ENCODE results near the gene SFTPB.
"Not testable (repeated sequence)": the region's sequence is repeated elsewhere in the genome, so short reads cannot be mapped to it uniquely, and the experiment has no call there.

Gene SFTPB

DNA sequence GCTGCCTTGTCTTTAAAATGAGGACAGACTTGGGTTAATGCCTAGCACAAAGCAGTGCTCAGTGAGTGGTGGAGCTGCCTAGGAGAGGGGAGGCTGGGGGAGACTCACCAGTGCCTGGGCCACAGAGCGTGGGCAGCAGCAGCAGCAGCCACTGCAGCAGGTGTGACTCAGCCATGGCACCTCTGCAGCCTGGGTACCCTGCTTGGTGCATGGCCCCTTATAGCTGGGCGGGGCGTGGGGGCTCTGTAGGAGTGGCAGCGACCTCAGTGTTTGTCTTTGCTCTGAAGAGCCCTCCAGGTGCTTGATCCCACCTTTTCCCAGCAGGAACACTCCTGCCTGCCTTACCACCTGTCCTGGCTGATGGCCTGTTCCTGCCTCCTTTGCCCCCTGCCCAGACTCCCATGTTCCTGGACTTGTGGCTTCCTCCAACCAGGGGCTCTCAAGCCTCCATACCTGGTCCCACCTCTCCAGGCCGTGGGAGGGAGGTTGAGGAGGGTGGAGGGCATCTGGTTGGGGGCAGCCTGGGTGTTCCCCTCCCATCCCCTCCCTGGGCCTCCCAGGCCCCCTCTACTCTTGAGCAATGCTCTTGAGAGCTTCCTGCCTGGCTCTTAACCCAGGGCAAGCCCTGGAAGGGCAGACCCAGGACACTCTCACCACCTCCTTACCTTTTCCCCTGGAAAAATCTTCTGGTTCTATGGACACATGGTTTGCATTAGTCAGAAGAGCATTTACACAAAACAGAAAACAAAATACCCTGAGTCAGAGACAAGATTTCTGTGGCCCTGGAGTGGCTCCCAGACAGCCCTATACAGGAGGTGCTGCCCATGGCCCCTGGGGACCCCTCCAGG is at the start of gene SFTPB:
TSS of gene SFTPB (minus strand) at position 191 of the 848 bp plus-strand sequence. CDS start at position 175, 16 bp downstream.
- DNase-seq: no peak
- TF ChIP-seq POLR2A (IDR thresholded peaks at IDR 0.05; ENCODE audit: low read length): no peak
- no peak for TF ChIP-seq GATA1 (IDR thresholded peaks at IDR 0.05; ENCODE audit: low read depth, low read length)

DNA sequence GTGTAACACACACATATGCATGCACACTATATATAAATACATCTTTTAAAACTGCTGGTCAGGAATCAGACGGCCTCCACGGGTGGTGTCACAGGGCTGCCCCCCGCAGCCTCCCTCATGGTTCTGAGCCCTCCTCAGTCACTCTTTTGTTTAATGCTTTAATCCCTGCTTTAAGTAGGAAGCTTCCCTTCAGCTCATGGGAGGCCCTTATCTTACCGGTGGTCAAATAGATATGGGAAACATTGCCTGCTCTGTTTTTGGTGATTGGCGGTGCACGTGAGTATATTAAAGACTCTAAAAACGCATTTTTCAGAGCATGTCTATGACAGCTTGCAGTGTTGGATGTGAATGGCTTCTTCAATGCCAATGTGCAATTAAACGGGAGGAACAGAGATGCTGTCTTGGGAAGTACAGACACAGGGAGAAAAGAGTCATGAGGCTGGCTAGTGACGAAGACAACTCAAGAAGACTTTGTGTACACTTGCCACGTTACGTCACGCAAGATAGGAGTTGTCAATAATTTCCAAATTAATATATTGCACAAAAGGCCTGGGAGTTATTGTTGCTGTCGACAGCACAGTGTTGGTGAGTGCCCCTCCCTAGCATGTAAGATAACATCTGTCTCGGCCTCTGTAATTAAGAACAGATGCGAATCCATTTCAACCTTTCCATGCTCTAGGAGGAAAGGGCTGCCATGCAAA is 49.5 kb upstream of the SFTPB start:
- DNase-seq: peak; percentile 51 to 86
- TF ChIP-seq POLR2A (IDR thresholded peaks at IDR 0.05; ENCODE audit: low read length) (no peak), GATA1 (IDR thresholded peaks at IDR 0.05; ENCODE audit: low read depth, low read length) (no peak)

DNA sequence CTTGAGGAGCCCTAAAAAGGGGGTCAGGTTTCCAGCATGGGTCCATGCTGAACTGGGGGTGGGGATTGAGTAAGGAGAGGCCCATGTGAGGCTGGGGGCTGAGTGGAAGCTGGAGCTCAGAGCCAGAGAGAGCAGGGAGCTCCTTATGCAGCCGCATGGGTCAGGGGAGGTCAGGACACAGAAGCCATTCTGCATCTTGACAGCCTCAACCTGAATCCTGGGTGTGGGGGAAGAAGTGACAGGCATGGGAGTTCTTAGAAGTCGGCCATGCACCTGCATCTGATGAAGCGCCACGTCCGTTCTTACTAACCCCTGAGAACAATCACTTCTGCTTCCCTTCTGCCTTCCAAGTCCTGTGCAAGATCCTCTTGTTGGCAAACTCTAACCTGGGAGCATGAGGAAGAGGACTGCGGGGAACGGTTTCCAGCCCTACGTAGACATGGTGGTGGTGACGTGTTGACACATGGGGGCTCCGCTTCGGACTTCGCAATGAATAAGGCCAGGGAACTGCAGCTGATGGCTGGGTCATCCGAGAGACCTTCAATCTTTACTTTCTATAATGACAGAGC is 48.4 kb upstream of the SFTPB start:
- no peak for TF ChIP-seq GATA1 (IDR thresholded peaks at IDR 0.05; ENCODE audit: low read depth, low read length)
- TF ChIP-seq POLR2A (IDR thresholded peaks at IDR 0.05; ENCODE audit: low read length): no peak

DNA sequence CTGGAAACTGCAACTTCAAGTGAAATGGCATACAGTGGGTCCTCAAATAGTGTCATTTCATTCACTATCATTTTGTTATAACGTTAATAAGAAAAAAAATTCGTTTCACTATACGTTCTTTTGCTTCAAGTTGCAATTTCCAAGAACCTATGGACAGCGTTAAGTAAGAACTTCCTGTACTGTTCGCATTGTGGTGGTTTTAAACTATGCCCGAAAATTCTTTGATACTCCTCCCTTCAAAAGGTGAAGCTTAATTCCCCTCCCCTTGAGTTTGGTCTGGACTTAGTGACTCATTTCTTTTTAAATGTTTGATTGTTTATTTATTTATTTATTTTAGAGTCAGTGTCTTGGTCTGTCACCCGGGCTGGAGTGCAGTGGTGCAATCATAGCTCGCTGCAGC is 46.8 kb upstream of the SFTPB start:
- DNase-seq: no peak
- TF ChIP-seq GATA1 (IDR thresholded peaks at IDR 0.05; ENCODE audit: low read depth, low read length): no peak
- TF ChIP-seq POLR2A (IDR thresholded peaks at IDR 0.05; ENCODE audit: low read length): no peak

More for the DNA sequence above, 48.4 kb upstream of the SFTPB start:
- DNase-seq: no peak

DNA sequence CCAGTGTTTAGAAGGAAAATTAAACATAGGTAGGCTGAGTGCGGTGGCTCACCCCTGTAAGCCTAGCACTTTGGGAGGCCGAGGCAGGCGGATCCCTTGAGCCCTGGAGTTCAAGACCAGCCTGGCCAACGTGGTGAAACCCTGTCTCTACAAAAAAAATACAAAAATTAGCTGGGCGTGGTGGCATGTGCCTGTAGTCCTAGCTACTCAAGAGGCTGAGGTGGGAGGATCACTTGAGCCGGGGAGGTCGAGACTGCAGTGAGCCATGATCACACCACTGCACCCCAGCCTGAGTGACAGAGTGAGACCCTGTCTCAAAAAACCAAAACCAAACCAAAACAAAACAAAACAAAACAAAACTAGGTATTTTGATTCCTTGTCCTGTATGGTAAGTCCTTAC is 46.4 kb upstream of the SFTPB start:
- not testable (repeated sequence) for DNase-seq

DNA sequence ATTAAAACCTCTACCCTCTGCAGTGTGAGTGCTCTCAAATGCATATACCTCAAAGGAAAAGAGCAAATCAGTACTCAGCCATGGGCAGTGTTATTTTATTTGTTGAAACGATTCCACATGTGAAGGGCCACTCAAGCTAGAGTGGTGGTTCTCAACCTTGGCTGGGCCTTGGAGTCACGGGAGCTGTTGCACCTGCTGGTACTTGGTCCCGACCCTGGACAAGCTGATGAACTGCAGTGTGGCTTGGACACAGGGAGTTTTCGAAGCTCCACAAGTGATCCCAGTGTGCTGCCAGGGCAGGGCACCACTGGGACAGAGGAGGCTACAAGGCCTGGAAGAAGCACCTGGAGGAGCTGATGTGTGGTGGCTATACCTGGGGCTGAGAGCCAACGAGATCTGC is 45.8 kb upstream of the SFTPB start:
- no peak for DNase-seq
- TF ChIP-seq GATA1 (IDR thresholded peaks at IDR 0.05; ENCODE audit: low read depth, low read length) (no peak), POLR2A (IDR thresholded peaks at IDR 0.05; ENCODE audit: low read length) (no peak)

- no peak for DNase-seq
- TF ChIP-seq GATA1 (IDR thresholded peaks at IDR 0.05; ENCODE audit: low read depth, low read length): no peak
- no peak for TF ChIP-seq POLR2A (IDR thresholded peaks at IDR 0.05; ENCODE audit: low read length)
Observed at GRCh38 chr2:85712849-85713612, 45.0 kb upstream of the SFTPB start.

DNA sequence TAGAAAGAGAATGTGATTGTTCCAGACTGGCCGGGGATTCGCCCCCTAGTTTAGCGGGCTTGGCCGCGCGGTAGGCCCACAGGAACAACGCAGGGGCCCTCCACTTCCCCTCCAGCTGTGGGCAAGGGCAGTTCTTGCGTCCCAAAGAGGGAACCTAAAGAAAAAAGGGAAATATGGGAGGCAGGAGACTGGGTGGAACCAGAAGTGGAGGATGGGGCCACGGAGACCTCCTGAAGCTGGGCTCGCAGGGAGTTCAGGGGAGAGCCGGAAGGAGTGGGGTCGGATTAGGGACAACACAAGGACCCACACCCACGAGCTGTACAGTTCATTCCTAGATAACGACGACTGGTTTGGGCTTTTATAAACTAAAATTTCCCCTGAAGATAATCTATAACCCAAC is 44.3 kb upstream of the SFTPB start:
- no peak for TF ChIP-seq POLR2A (IDR thresholded peaks at IDR 0.05; ENCODE audit: low read length)
- no peak for TF ChIP-seq GATA1 (IDR thresholded peaks at IDR 0.05; ENCODE audit: low read depth, low read length)
- peak; percentile 37 to 77 for DNase-seq

GRCh38 chr2:85711578-85712060 is 43.6 kb upstream of the SFTPB start:
- no peak for TF ChIP-seq POLR2A (IDR thresholded peaks at IDR 0.05; ENCODE audit: low read length)
- no peak for TF ChIP-seq GATA1 (IDR thresholded peaks at IDR 0.05; ENCODE audit: low read depth, low read length)
- DNase-seq: no peak

DNA sequence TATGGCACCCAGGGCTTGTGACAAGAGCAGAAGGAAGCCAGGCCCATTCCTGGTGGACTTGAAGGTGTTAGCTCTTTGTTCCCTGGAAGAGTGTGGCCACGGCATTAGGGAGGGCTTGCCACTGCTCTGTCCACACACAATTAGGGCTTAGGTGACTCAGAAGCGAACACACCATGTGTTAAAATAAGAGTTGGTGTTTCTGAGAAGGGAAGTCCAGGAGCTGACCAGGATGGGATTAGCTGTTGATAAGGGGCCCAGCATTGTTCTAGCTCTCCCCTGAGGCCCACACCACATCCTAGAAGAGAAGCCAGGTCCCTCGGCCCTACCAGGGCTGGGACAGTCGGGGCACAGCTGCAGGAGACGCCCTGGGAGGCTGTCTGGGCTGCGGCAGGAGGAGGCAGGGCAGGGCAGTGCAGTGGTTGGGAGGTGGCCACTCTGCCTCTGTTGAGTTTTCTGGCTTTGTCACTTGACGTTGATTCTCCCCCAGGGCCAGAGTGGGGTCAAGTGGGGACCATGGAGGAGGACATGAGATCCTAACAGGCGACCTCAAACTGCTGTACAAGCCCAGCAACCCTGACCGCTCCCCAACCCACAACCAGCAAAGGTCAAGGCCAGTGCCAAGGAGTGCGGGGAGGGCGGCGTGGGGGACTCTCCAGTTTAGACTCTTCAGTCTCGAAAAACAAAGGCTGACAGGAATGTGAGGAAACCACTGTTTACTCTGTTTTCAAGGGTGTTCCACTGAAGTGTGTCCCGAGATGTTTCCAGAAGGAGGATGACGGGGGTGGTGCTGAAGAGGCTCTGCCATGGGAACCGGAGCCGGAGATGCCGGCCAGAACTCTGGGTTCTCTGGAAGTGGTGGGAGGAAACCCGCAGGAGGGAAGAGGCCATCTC is 42.9 kb upstream of the SFTPB start:
- no peak for TF ChIP-seq POLR2A (IDR thresholded peaks at IDR 0.05; ENCODE audit: low read length)
- no peak for TF ChIP-seq GATA1 (IDR thresholded peaks at IDR 0.05; ENCODE audit: low read depth, low read length)
- peak in 1 of 2 experiments; percentile 23 for DNase-seq

- TF ChIP-seq GATA1 (IDR thresholded peaks at IDR 0.05; ENCODE audit: low read depth, low read length) (no peak), POLR2A (IDR thresholded peaks at IDR 0.05; ENCODE audit: low read length) (no peak)
- peak; percentile 19 to 42 for DNase-seq
Observed at GRCh38 chr2:85709401-85709811, 41.4 kb upstream of the SFTPB start.

GRCh38 chr2:85708641-85709040 is 40.6 kb upstream of the SFTPB start:
- TF ChIP-seq GATA1 (IDR thresholded peaks at IDR 0.05; ENCODE audit: low read depth, low read length) (no peak), POLR2A (IDR thresholded peaks at IDR 0.05; ENCODE audit: low read length) (no peak)
- no peak for DNase-seq

- peak; percentile 86 to 88 for DNase-seq
- no peak for TF ChIP-seq POLR2A (IDR thresholded peaks at IDR 0.05; ENCODE audit: low read length)
- no peak for TF ChIP-seq GATA1 (IDR thresholded peaks at IDR 0.05; ENCODE audit: low read depth, low read length)
Observed at GRCh38 chr2:85707304-85707703, 39.3 kb upstream of the SFTPB start.
